Suprapubic skin (tissue), 4 donors: ENCODE measurements around the gene ZNF611.

Source experiments
- CTCF ChIP-seq, 2 donors: fragments of 200-600 bp in 1 of 2; fragments of 450-650 bp in 1 of 2; sonication (generic) in 1 of 2; IDR thresholded peaks; one replicate each; pipeline ENCODE4 v1.5.1; 2016 to 2019; ENCODE audit warnings: antibody characterized with exemption in 2 of 2, mild to moderate bottlenecking in 1 of 2, moderate library complexity in 1 of 2
- EP300 ChIP-seq: sonication (generic); formaldehyde crosslinking; IDR thresholded peaks from one replicate; pipeline ENCODE4 v1.6.1; 2017; ENCODE audit warnings: antibody characterized with exemption
- POLR2A ChIP-seq, 2 donors: fragments of 450-650 bp; IDR thresholded peaks; one replicate each; pipeline ENCODE4 v1.6.1; 2017; ENCODE audit warnings: antibody characterized with exemption in 2 of 2, mild to moderate bottlenecking in 2 of 2, moderate library complexity in 2 of 2
- POLR2AphosphoS5 ChIP-seq, 3 donors: sonication (generic); formaldehyde crosslinking; IDR thresholded peaks; one replicate each; pipeline ENCODE4 v1.6.1; 2017; ENCODE audit warnings: antibody characterized with exemption in 3 of 3

DNA sequence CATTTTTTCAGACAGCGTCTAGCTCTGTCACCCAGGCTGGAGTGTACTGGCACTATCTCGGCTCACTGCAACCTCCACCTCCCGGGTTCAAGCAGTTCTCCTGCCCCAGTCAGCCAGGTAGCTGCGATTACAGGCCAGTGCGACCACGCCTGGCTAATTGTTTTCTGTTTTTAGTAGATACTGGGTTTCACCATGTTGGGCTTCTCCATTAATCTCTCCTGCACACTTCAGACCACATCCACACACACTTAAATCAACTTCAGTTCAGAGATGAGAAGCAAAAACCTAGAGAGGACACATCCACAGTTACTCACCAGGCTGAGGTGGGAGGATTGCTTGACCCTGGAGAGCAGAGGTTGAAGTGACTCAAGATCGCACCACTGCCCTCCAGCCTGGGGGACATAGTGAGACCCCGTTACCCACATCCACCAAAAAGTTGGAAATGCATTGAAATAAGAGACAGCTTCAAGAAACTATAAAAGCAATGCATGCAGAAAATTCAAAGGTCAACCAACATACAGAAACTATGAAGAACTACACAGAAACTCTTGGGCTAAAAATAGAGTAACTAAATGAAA, 42.3 kb downstream of the ZNF611 start:
- TF ChIP-seq POLR2AphosphoS5 (IDR thresholded peaks at IDR 0.05) (no peak), CTCF (IDR thresholded peaks at IDR 0.05) (no peak), POLR2A (IDR thresholded peaks at IDR 0.05) (no peak), EP300 (no peak)
